OCI-LY1 (cell line): Measurements from ENCODE around the gene ZNF728.

Experiments used
- CTCF ChIP-seq: fragments of 200-600 bp; sonication (generic), shearing (Covaris generic); IDR thresholded peaks from 2 replicates; pipeline ENCODE4 v1.5.1; 2017; ENCODE audit warnings: mild to moderate bottlenecking, antibody characterized with exemption, low read length, moderate library complexity, mixed read lengths
- EZH2 ChIP-seq: fragments of 200-600 bp; sonication (generic), shearing (Covaris generic); IDR thresholded peaks from 2 replicates; pipeline ENCODE4 v1.8.0; 2017; ENCODE audit warnings: borderline replicate concordance, mixed run types, mild to moderate bottlenecking, antibody characterized with exemption, low read length, moderate library complexity, mixed read lengths

- TF ChIP-seq CTCF (no peak), EZH2 (no peak)
Observed at GRCh38 chr19:23046743-23047142, 43.8 kb upstream of the ZNF728 start.
